Measurements from ENCODE around the gene LRRC8B.

GRCh38 chr1:89630048-89630447 lies 105.4 kb downstream of the LRRC8B start:
- TF ChIP-seq CTCF (IDR thresholded peaks at IDR 0.05) = no peak
- no peak for TF ChIP-seq POLR2AphosphoS5 (IDR thresholded peaks at IDR 0.05; ENCODE audit: insufficient read depth in 1 of 2, low read depth in 1 of 2)
